Measurements from ENCODE around the gene RBM17. TPM values are rescaled to one million over a fixed set of nuclear protein-coding genes. Genes with fewer than 3 reads are reported as not detected.

RBM17 gene
- total and polyA plus RNA-seq, 2 of the 13 experiments (the other 11 are each of a cell fraction or from before 2014, with no cell fraction given) = 30.7 to 77.5 TPM

GRCh38 chr10:6128087-6128486 lies 39.3 kb downstream of the RBM17 start:
- TF ChIP-seq ZNF251 (CRISPR knock-in tag; IDR thresholded peaks at IDR 0.05) = no peak
- TF ChIP-seq SNAPC2 (CRISPR knock-in tag; IDR thresholded peaks at IDR 0.05) = no peak
- TF ChIP-seq HMG20A (CRISPR knock-in tag; IDR thresholded peaks at IDR 0.05; ENCODE audit: borderline replicate concordance) = no peak
- TF ChIP-seq CBX1 (IDR thresholded peaks at IDR 0.05; ENCODE audit: low read depth) = no peak
- TF ChIP-seq NFRKB (IDR thresholded peaks at IDR 0.05) = no peak
- no peak for TF ChIP-seq ZNF713 (CRISPR knock-in tag; IDR thresholded peaks at IDR 0.05)
- CTCF ChIA-PET (ENCODE audit: low intra/inter-chr PET ratio, low total read pairs) = no interaction called here
- no peaks in the 10 kb centered on the region for H3K79me2 ChIP-seq (ENCODE audit: insufficient read depth, low read length)
- WGBS (ENCODE audit: low lambda C conversion rate) = 38% methylated on average over 8 of the region's 8 CpGs
- H3K9me3 ChIP-seq (ENCODE audit: low read length) = no peaks in the 10 kb centered on the region
- no peak overlapping the region for H3K4me3 ChIP-seq (replicated peaks in 1 of 3; ENCODE audit: insufficient read depth in 1 of 3, low read depth in 2 of 3, low read length in 3 of 3)
- no peak overlapping the region for H3K27ac ChIP-seq (ENCODE audit: extremely low read length, insufficient read depth, low read length)
- H3K36me3 ChIP-seq (replicated peaks in 1 of 2; ENCODE audit: control insufficient read depth in 1 of 2, insufficient read depth in 2 of 2, low read length in 2 of 2) = no peaks in the 10 kb centered on the region
- ATAC-seq (no peak; the same call in 2 of the 3 replicates), DNase-seq (ENCODE audit: low spot score) (no peak), FAIRE-seq (no peak)
- H3K4me1 ChIP-seq (ENCODE audit: insufficient read depth, low read length) = peaks cover 13% of the 10 kb centered on the region
- H3K4me2 ChIP-seq (ENCODE audit: low read depth, low read length) = no peak overlapping the region
- BruUV-seq (replicated peaks) = no TSS peak
- H2AFZ ChIP-seq (ENCODE audit: low read length) = no peak overlapping the region
- in situ Hi-C loops (cut with HindIII; ENCODE audit: extremely low pct_ligation_motif_present, low pct_unique_long_range_greater_than_20kb) = no loop called here
- H3K9ac ChIP-seq (ENCODE audit: insufficient read depth, low read depth, low read length) = no peak overlapping the region
- no peaks in the 10 kb centered on the region for H4K20me1 ChIP-seq (ENCODE audit: insufficient read depth, low read length)
- intact Hi-C loops (cut with micrococcal nuclease; ENCODE audit: unreplicated experiment) = no loop called here
- H3K27me3 ChIP-seq (ENCODE audit: control insufficient read depth in 1 of 2, insufficient read depth in 2 of 2, low read length in 2 of 2) = peaks cover 3 to 38% of the 10 kb centered on the region in 2 experiments; a peak in 4 of 5 replicates
- POLR2A ChIA-PET = no interaction called here

GRCh38 chr10:6128591-6129251 lies 39.9 kb downstream of the RBM17 start:
- ChIA-PET CTCF (ENCODE audit: low intra/inter-chr PET ratio, low total read pairs) (no interaction called here), POLR2A (no interaction called here)
- peaks cover 13% of the 10 kb centered on the region for H3K4me1 ChIP-seq (ENCODE audit: insufficient read depth, low read length)
- in situ Hi-C loops (cut with HindIII; ENCODE audit: extremely low pct_ligation_motif_present, low pct_unique_long_range_greater_than_20kb) (no loop called here), intact Hi-C loops (cut with micrococcal nuclease; ENCODE audit: unreplicated experiment) (no loop called here)
- no peaks in the 10 kb centered on the region for H3K79me2 ChIP-seq (ENCODE audit: insufficient read depth, low read length)
- no peak overlapping the region for H3K27ac ChIP-seq (ENCODE audit: extremely low read length, insufficient read depth, low read length)
- FAIRE-seq (no peak), ATAC-seq (no peak), DNase-seq (ENCODE audit: low spot score) (no peak)
- peaks cover 3 to 44% of the 10 kb centered on the region in 2 experiments; a peak in 4 of 5 replicates for H3K27me3 ChIP-seq (ENCODE audit: control insufficient read depth in 1 of 2, insufficient read depth in 2 of 2, low read length in 2 of 2)
- H3K4me2 ChIP-seq (ENCODE audit: low read depth, low read length) = no peak overlapping the region
- H3K9ac ChIP-seq (ENCODE audit: insufficient read depth, low read depth, low read length) = no peak overlapping the region
- WGBS (ENCODE audit: low lambda C conversion rate) = 36% methylated on average over 14 of the region's 15 CpGs
- H3K4me3 ChIP-seq (replicated peaks in 1 of 3; ENCODE audit: insufficient read depth in 1 of 3, low read depth in 2 of 3, low read length in 3 of 3) = no peak overlapping the region
- no peak overlapping the region for H2AFZ ChIP-seq (ENCODE audit: low read length)
- no TSS peak for BruUV-seq (replicated peaks)
- H3K9me3 ChIP-seq (ENCODE audit: low read length) = no peaks in the 10 kb centered on the region
- peak; percentile 62; the same call in 1 of the 2 replicates for TF ChIP-seq MAFF (IDR thresholded peaks at IDR 0.05; ENCODE audit: low read depth, low read length)
- TF ChIP-seq MAFK (conservative IDR thresholded peaks at IDR 0.05 in 1 of 2, IDR thresholded peaks at IDR 0.05 in 1 of 2; ENCODE audit: low read length in 2 of 2) = peak; percentile 69 to 76; a peak in 3 of 4 replicates
- no peak for TF ChIP-seq ZBTB10 (CRISPR knock-in tag; IDR thresholded peaks at IDR 0.05; ENCODE audit: borderline replicate concordance)
- no peak for TF ChIP-seq ASH2L (IDR thresholded peaks at IDR 0.05; ENCODE audit: insufficient read length, low read depth, low read length)
- no peaks in the 10 kb centered on the region for H3K36me3 ChIP-seq (replicated peaks in 1 of 2; ENCODE audit: control insufficient read depth in 1 of 2, insufficient read depth in 2 of 2, low read length in 2 of 2)
- H4K20me1 ChIP-seq (ENCODE audit: insufficient read depth, low read length) = no peaks in the 10 kb centered on the region

Data from HepG2 (cell line).